Islet precursor cell (in vitro differentiated cells): Measurements from ENCODE around the gene MRPL28.
"Not testable (repeated sequence)": the region's sequence is repeated elsewhere in the genome, so short reads cannot be mapped to it uniquely, and the experiment has no call there.

ENCODE experiments used
- DNase-seq: peaks from one replicate; pipeline ENCODE4 v3.0.0-alpha.2; 2018

Gene MRPL28

GRCh38 chr16:337437-337836, 32.9 kb downstream of the MRPL28 start:
- DNase-seq = no peak

GRCh38 chr16:336269-336668, 34.1 kb downstream of the MRPL28 start:
- DNase-seq = no peak

- not testable (repeated sequence) for DNase-seq
Observed at GRCh38 chr16:334861-335632, 35.3 kb downstream of the MRPL28 start.

GRCh38 chr16:334164-334832, 36.0 kb downstream of the MRPL28 start:
- DNase-seq = not testable (repeated sequence)

GRCh38 chr16:333406-334094, 36.8 kb downstream of the MRPL28 start:
- DNase-seq = no peak

GRCh38 chr16:331181-331814, 39.0 kb downstream of the MRPL28 start:
- DNase-seq = peak; percentile 49

GRCh38 chr16:330741-331140, 39.6 kb downstream of the MRPL28 start:
- peak; percentile 89 for DNase-seq

- DNase-seq = no peak
Observed at GRCh38 chr16:325375-326145, 44.8 kb downstream of the MRPL28 start.

GRCh38 chr16:324451-325334, 45.6 kb downstream of the MRPL28 start:
- DNase-seq = no peak

GRCh38 chr16:324201-324450, 46.2 kb downstream of the MRPL28 start:
- no peak for DNase-seq

- DNase-seq = no peak
Observed at GRCh38 chr16:322476-323143, 47.7 kb downstream of the MRPL28 start.

- DNase-seq = no peak
Observed at GRCh38 chr16:321532-321931, 48.8 kb downstream of the MRPL28 start.

- no peak for DNase-seq
Observed at GRCh38 chr16:320206-320605, 50.1 kb downstream of the MRPL28 start.

- DNase-seq = peak; percentile 86
Observed at GRCh38 chr16:318628-319027, 51.7 kb downstream of the MRPL28 start.

- no peak for DNase-seq
Observed at GRCh38 chr16:317583-317982, 52.8 kb downstream of the MRPL28 start.
